H9 (cell line): Measurements from ENCODE around the gene SARS1. TPM values are rescaled to one million over a fixed set of nuclear protein-coding genes. Genes with fewer than 3 reads are reported as not detected.

ENCODE experiments used
- DNase-seq: peaks from one replicate; pipeline ENCODE4 v3.0.0-alpha.2; 2017
- H2AFZ ChIP-seq: one replicate; pipeline ENCODE4 v1.6.1; 2013; ENCODE audit warnings: mild to moderate bottlenecking, low read length, control low read depth, moderate library complexity
- H2AK5ac ChIP-seq: 2 replicates; pipeline ENCODE4 v1.6.1; 2013; ENCODE audit warnings: low read length, control low read depth, mixed read lengths; ENCODE audit not compliant: insufficient read length
- H2BK120ac ChIP-seq: one replicate; pipeline ENCODE4 v1.6.1; 2013; ENCODE audit warnings: low read depth, mild to moderate bottlenecking, low read length, control low read depth, inconsistent platforms; ENCODE audit not compliant: poor library complexity, severe bottlenecking
- H2BK12ac ChIP-seq: 2 replicates; pipeline ENCODE4 v1.6.1; 2013; ENCODE audit warnings: low read length, control low read depth, mixed read lengths, low read depth; ENCODE audit not compliant: insufficient read length
- H2BK15ac ChIP-seq: 2 replicates; pipeline ENCODE4 v1.6.1; 2013; ENCODE audit warnings: low read depth, low read length, control low read depth
- H2BK20ac ChIP-seq: one replicate; pipeline ENCODE4 v1.6.1; 2013; ENCODE audit warnings: low read depth, mild to moderate bottlenecking, low read length, control low read depth, inconsistent platforms; ENCODE audit not compliant: poor library complexity, severe bottlenecking
- H2BK5ac ChIP-seq: 2 replicates; pipeline ENCODE4 v1.6.1; 2013; ENCODE audit warnings: low read length, control low read depth, mixed read lengths; ENCODE audit not compliant: insufficient read length
- H3K14ac ChIP-seq: 2 replicates; pipeline ENCODE4 v1.6.1; 2013; ENCODE audit warnings: low read length, control low read depth; ENCODE audit not compliant: insufficient read depth
- H3K18ac ChIP-seq: 2 replicates; pipeline ENCODE4 v1.6.1; 2013; ENCODE audit warnings: low read depth, mild to moderate bottlenecking, mixed read lengths, low read length, control low read depth; ENCODE audit not compliant: insufficient read length
- H3K23ac ChIP-seq: 2 replicates; pipeline ENCODE4 v1.6.1; 2013; ENCODE audit warnings: low read length, control low read depth, mixed read lengths, low read depth; ENCODE audit not compliant: insufficient read length
- H3K23me2 ChIP-seq: 2 replicates; pipeline ENCODE4 v1.6.1; 2013; ENCODE audit warnings: low read depth, mild to moderate bottlenecking, mixed read lengths, low read length, control low read depth; ENCODE audit not compliant: insufficient read length, poor library complexity, severe bottlenecking
- H3K27ac ChIP-seq: 2 replicates; pipeline ENCODE4 v1.5.1; 2013; ENCODE audit warnings: low read length, control low read depth, mixed read lengths, low read depth; ENCODE audit not compliant: insufficient read length
- H3K27me3 ChIP-seq: 2 replicates; pipeline ENCODE4 v1.6.1; 2013; ENCODE audit warnings: low read length, control low read depth, inconsistent platforms; ENCODE audit not compliant: insufficient read depth
- H3K4ac ChIP-seq: 2 replicates; pipeline ENCODE4 v1.6.1; 2013; ENCODE audit warnings: low read depth, mild to moderate bottlenecking, control low read depth, inconsistent platforms, low read length, moderate library complexity
- H3K4me1 ChIP-seq: 2 replicates; pipeline ENCODE4 v1.6.1; 2013; ENCODE audit warnings: low read length, control low read depth, inconsistent platforms; ENCODE audit not compliant: insufficient read depth
- H3K4me2 ChIP-seq: 2 replicates; pipeline ENCODE4 v1.6.1; 2013; ENCODE audit warnings: low read length, control low read depth, mixed read lengths; ENCODE audit not compliant: insufficient read length, insufficient read depth
- H3K56ac ChIP-seq: 2 replicates; pipeline ENCODE4 v1.6.1; 2013; ENCODE audit warnings: low read depth, mild to moderate bottlenecking, mixed read lengths, low read length, control low read depth; ENCODE audit not compliant: insufficient read length
- H3K79me1 ChIP-seq: 2 replicates; pipeline ENCODE4 v1.6.1; 2013; ENCODE audit warnings: low read depth, mild to moderate bottlenecking, moderate library complexity, low read length, control low read depth, inconsistent platforms; ENCODE audit not compliant: insufficient read depth, poor library complexity, severe bottlenecking
- H3K79me2 ChIP-seq: 2 replicates; pipeline ENCODE4 v1.6.1; 2013; ENCODE audit warnings: low read length, control low read depth, inconsistent platforms; ENCODE audit not compliant: insufficient read depth
- H3K9ac ChIP-seq: 2 replicates; pipeline ENCODE4 v1.6.1; 2013; ENCODE audit warnings: low read length, control low read depth, mixed read lengths; ENCODE audit not compliant: insufficient read length; ENCODE audit errors: extremely low read depth
- H3K9me3 ChIP-seq: one replicate; pipeline ENCODE4 v1.6.1; 2013; ENCODE audit warnings: low read depth, low read length, inconsistent platforms; ENCODE audit not compliant: control insufficient read depth
- H3T11ph ChIP-seq: one replicate; pipeline ENCODE4 v1.6.1; 2013; ENCODE audit warnings: mild to moderate bottlenecking, low read length, control low read depth, inconsistent platforms
- H4K20me1 ChIP-seq: one replicate; pipeline ENCODE4 v1.6.1; 2013; ENCODE audit not compliant: control insufficient read depth, insufficient read length, insufficient read depth
- H4K5ac ChIP-seq: 2 replicates; pipeline ENCODE4 v1.6.1; 2013; ENCODE audit warnings: low read depth, mild to moderate bottlenecking, mixed read lengths, low read length, control low read depth; ENCODE audit not compliant: insufficient read length
- H4K8ac ChIP-seq: replicated peaks from 2 replicates; pipeline ENCODE4 v1.6.1; 2013; ENCODE audit warnings: low read length, control low read depth, mixed read lengths, low read depth; ENCODE audit not compliant: insufficient read length
- H4K91ac ChIP-seq: 2 replicates; pipeline ENCODE4 v1.6.1; 2013; ENCODE audit warnings: low read depth, mild to moderate bottlenecking, moderate library complexity, mixed read lengths, low read length, control low read depth; ENCODE audit not compliant: insufficient read length
- H3K27ac Mint-ChIP-seq, 3 experiments: 2 replicates in 2 of 3; 3 replicates in 1 of 3; pipeline ENCODE4 v1.8.0; 2020 to 2021; ENCODE audit warnings: mixed read lengths in 3 of 3, mild to moderate bottlenecking in 1 of 3, moderate library complexity in 1 of 3
- H3K27me3 Mint-ChIP-seq: 2 replicates; pipeline ENCODE4 v1.8.0; 2021; ENCODE audit warnings: low read depth, mild to moderate bottlenecking, moderate library complexity, mixed read lengths
- H3K36me3 Mint-ChIP-seq, 3 experiments: 2 replicates in 2 of 3; 3 replicates in 1 of 3; pipeline ENCODE4 v1.8.0; 2020 to 2021; ENCODE audit warnings: low read depth in 3 of 3, mixed read lengths in 3 of 3; ENCODE audit not compliant: insufficient read depth in 1 of 3
- H3K4me1 Mint-ChIP-seq, 2 experiments: 2 replicates each; pipeline ENCODE4 v1.8.0; 2020; ENCODE audit warnings: mixed read lengths in 2 of 2
- H3K4me3 Mint-ChIP-seq, 2 experiments: 2 replicates in 1 of 2; 3 replicates in 1 of 2; pipeline ENCODE4 v1.8.0; 2020 to 2021; ENCODE audit warnings: mild to moderate bottlenecking in 2 of 2, mixed read lengths in 2 of 2, moderate library complexity in 1 of 2
- H3K9me3 Mint-ChIP-seq, 2 experiments: 2 replicates in 1 of 2; 3 replicates in 1 of 2; pipeline ENCODE4 v1.8.0; 2020; ENCODE audit warnings: mild to moderate bottlenecking in 2 of 2, mixed read lengths in 2 of 2, moderate library complexity in 1 of 2
- CTCF ChIP-seq: fragments of 200-600 bp; sonication (generic); conservative IDR thresholded peaks from 3 replicates; pipeline ENCODE4 v1.8.0; 2021; ENCODE audit warnings: antibody characterized with exemption, mild to moderate bottlenecking
- WGBS: extraction: QIAGEN DNeasy Blood & Tissue Kit; methylation state at CpG from one replicate; pipeline ENCODE4 v1.1.7; 2013; ENCODE audit warnings: missing lambda C conversion rate, low lambda C conversion rate, mixed read lengths; ENCODE audit not compliant: insufficient read length; ENCODE audit errors: extremely low coverage; 5-methylcytosine and 5-hydroxymethylcytosine counted together
- total RNA-seq: library from RNA; stranded (reverse); gene quantifications from 2 replicates; pipeline ENCODE4 v1.2.1, GENCODE V29; 2021

SARS1 gene
- total RNA-seq, 1 experiment from 2014 or later: 139 TPM

- Histone ChIP-seq H3K79me2 (no peaks in the 10 kb centered on the region), H3K4ac (no peak overlapping the region), H3K23ac (no peak overlapping the region), H4K8ac (no peak overlapping the region), H3K18ac (no peak overlapping the region), H2AFZ (no peak overlapping the region), H3K27me3 (no peaks in the 10 kb centered on the region), H3K4me2 (no peak overlapping the region), H4K5ac (no peak overlapping the region), H4K20me1 (no peaks in the 10 kb centered on the region), H3K23me2 (peaks cover 5% of the 10 kb centered on the region), H2BK120ac (no peak overlapping the region), H2BK20ac (no peak overlapping the region), H2BK5ac (no peak overlapping the region), H3K14ac (no peak overlapping the region), H3K9me3 (no peaks in the 10 kb centered on the region), H3K4me1 (no peaks in the 10 kb centered on the region; the same call in 1 of the 2 replicates), H2BK15ac (no peak overlapping the region), H2BK12ac (no peak overlapping the region), H4K91ac (no peak overlapping the region), H3K27ac (no peak overlapping the region), H3K56ac (no peak overlapping the region), H3K79me1 (no peaks in the 10 kb centered on the region), H3T11ph (no peak overlapping the region), H3K9ac (no peak overlapping the region), H2AK5ac (no peak overlapping the region)
- H3K27ac Mint-ChIP-seq: peak overlapping the region in 2 of 3 experiments; percentile 84 to 93; a peak in 3 of 7 replicates
- H3K27me3 Mint-ChIP-seq: no peaks in the 10 kb centered on the region; the same call in 1 of the 2 replicates
- WGBS: no CpG with 5 or more reads among the region's 69 CpGs
- no peak overlapping the region; a peak in 1 of 5 replicates for H3K4me3 Mint-ChIP-seq
- TF ChIP-seq CTCF: no peak
- H3K4me1 Mint-ChIP-seq: peaks cover 39 to 58% of the 10 kb centered on the region in 2 experiments
- no peaks in the 10 kb centered on the region for H3K9me3 Mint-ChIP-seq
- peaks cover 5 to 21% (median 17%) of the 10 kb centered on the region in 3 experiments; a peak in 5 of 7 replicates for H3K36me3 Mint-ChIP-seq
- no peak for DNase-seq
These were observed 45.1 kb downstream of the SARS1 start for GRCh38 chr1:109258481-109259466.
